Measurements from ENCODE around the gene CSKMT.

DNA sequence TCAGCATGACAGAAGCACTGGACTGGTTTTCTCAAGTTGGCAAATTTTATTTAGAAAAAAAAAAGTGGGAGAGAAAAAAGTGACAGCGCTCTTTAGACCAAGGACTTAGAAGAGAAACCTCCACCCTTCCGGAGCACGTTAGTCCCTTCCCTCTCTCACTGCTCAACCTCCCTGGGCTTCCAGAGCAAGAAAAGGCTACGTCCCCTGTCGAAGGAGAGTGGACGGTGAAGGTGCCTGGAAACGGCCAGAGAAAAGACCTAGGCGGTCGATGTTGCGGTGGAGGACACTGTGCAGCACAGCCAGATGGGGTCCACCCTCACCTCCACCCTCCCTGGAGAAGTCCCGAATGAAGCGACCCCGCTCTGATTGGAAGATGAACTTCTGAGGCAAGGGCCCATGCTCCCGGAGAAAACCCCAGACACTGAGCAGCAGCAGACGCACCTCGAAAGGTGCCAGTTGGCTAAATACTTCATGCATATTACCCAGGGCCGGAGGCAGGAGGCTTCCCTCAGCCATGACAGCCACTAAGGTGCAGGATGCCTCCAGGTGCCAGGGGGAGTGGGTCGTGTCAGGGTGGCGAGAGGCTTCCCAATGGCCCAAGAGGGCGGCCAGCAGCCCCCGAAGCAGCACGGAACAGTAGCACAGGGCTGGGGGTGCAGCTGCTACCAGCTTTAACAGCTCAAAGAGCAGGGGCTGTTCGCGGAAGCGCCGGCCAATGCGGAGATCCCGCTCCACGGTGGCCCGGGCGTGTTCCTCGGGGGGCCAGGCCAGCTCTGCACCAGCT lies 18.1 kb upstream of the CSKMT start:
- TF ChIP-seq, protein P1, sequence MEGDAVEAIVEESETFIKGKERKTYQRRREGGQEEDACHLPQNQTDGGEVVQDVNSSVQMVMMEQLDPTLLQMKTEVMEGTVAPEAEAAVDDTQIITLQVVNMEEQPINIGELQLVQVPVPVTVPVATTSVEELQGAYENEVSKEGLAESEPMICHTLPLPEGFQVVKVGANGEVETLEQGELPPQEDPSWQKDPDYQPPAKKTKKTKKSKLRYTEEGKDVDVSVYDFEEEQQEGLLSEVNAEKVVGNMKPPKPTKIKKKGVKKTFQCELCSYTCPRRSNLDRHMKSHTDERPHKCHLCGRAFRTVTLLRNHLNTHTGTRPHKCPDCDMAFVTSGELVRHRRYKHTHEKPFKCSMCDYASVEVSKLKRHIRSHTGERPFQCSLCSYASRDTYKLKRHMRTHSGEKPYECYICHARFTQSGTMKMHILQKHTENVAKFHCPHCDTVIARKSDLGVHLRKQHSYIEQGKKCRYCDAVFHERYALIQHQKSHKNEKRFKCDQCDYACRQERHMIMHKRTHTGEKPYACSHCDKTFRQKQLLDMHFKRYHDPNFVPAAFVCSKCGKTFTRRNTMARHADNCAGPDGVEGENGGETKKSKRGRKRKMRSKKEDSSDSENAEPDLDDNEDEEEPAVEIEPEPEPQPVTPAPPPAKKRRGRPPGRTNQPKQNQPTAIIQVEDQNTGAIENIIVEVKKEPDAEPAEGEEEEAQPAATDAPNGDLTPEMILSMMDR (IDR thresholded peaks at IDR 0.05), result no peak
- no peak for TF ChIP-seq POLR2A (IDR thresholded peaks at IDR 0.05)

Measured in right lobe of liver (tissue), 4 donors.